ENCODE results near the gene GPR171.
"Not testable (repeated sequence)": the region's sequence is repeated elsewhere in the genome, so short reads cannot be mapped to it uniquely, and the experiment has no call there.

GPR171 gene, protein sequence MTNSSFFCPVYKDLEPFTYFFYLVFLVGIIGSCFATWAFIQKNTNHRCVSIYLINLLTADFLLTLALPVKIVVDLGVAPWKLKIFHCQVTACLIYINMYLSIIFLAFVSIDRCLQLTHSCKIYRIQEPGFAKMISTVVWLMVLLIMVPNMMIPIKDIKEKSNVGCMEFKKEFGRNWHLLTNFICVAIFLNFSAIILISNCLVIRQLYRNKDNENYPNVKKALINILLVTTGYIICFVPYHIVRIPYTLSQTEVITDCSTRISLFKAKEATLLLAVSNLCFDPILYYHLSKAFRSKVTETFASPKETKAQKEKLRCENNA

DNA sequence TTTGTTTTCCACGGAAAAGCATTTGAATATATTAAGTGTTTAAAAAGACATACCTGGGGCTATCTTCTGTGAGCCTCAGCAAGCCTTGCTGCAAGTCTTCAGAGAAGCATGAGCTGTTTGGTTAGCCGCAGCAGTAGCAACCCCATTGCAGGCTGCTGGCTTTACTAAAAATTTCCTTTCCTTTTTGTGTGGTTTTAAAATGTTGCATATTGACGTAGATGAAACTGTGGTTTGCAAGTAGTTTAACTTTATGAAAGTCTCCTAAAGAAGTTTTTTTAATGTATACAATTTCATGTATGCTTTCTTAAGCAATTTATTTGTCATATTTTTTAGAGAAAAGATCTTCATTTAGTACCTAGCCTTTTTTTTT, at the start of gene GPR171:
TSS of gene GPR171 (minus strand) at position 166 of the 370 bp plus-strand sequence. CDS start 3,830 bp downstream, outside the sequence.
- DNase-seq, result peak in 3 of 4 experiments; percentile 5 to 20 (median 8)

DNA sequence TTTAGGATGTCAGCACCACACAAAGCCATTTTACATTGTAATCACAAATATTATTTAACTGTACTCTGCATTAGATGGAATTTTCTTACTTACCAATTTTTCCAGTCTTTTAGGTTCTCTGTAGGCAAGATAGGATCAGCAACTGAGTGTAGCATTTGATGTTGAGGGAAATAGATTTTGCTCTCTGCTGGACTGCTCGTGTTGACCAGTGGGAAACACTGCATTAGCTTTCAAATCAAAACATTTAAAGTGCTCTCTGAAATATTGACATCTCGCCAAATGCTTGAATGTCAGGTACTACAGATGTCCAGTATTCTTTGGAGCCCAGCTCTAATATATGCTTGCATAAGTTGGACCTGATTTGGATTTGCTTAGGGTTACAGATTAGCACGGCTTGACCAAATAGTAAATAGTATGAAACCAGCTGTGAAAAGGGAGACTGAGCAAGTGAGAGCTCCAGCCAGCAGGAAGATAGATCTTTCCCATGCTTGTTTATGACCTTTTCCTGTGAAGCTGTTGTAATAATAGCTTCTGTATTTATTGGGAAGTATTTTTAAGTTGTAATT, 45.8 kb upstream of the GPR171 start:
- DNase-seq, result no peak

DNA sequence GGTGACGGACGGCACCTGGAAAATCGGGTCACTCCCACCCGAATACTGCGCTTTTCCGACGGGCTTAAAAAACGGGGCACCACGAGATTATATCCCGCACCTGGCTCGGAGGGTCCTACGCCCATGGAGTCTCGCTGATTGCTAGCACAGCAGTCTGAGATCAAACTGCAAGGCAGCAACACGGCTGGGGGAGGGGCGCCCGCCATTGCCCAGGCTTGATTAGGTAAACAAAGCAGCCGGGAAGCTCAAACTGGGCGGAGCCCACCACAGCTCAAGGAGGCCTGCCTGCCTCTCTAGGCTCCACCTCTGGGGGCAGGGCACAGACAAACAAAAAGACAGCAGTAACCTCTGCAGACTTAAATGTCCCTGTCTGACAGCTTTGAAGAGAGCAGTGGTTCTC, 39.0 kb upstream of the GPR171 start:
- DNase-seq, result not testable (repeated sequence)

DNA sequence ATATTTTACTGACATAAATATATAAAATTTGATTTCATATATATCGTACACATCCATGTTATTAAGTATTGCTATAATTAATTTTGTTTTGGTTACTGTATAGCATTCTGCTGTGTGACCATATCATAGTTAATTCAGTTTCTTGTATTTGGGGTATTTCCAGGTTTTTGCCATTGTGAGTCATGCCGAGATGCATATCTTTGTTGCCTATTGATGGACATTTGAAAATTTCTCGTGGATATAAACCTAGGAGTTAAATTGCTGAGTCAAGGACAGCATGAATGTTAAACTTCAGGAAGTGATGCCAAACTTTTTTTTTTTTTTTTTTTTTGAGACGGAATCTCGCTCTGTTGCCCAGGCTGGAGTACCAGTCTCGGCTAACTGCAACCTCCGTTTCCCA, 33.7 kb upstream of the GPR171 start:
- DNase-seq, result no peak

DNA sequence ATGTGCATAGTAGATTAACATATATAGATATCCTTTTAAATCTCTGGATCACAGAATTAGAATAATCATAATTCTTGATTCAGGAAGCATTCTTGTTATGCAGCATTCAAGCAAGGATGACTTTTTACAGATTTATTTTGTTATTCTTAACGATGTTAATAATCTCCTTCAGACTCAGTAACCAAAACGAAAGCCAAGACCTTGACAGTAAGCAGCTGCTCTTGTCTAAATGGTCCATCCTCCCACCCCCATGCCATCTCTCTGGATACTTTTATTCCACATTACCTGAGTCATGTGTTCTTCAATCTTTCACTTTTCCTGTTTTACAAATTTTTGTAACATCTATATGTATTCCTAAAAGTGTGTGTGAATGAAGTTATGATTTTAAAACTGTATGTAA, 33.3 kb upstream of the GPR171 start:
- DNase-seq, result no peak

GRCh38 chr3:151234825-151235224, 31.8 kb upstream of the GPR171 start:
- DNase-seq, result no peak

- no peak for DNase-seq
Measured at GRCh38 chr3:151232991-151233390, 30.0 kb upstream of the GPR171 start.

DNA sequence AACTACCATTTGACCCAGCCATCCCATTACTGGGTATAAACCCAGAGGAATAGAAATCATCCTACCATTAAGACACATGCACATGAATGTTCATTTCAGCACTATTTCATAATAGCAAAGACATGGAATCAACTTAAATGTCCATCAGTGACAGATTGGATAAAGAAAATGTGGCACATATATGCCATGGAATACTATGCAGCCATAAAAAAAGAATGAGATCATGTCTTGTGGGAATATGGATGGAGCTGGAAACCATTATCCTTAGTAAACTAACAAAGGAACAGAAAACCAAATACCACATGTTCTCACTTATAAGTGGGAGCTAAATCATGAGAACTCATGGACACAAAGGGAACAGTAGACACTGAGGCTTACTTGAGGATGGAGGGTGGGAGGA, 29.4 kb upstream of the GPR171 start:
- DNase-seq, result not testable (repeated sequence)

- DNase-seq, result no peak
Measured at GRCh38 chr3:151230646-151231045, 27.6 kb upstream of the GPR171 start.

DNA sequence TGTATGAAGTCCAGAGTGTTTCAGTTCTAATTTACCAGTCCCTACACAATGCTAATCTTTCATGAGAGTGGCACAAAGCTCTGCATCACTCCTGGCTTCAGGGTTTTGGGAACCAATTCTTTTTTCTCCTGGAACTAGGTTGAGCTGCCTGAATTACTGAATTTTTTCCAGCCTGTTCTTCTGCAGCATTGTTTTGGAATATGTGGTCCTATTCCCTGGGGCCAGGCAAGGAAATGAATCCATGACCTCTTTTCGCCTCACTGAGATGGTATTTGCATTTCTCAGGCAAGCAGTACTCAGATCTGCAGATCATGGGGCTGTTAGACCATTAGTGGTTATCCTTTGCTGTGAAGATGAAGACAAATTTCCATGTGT, 25.6 kb upstream of the GPR171 start:
- DNase-seq, result no peak

DNA sequence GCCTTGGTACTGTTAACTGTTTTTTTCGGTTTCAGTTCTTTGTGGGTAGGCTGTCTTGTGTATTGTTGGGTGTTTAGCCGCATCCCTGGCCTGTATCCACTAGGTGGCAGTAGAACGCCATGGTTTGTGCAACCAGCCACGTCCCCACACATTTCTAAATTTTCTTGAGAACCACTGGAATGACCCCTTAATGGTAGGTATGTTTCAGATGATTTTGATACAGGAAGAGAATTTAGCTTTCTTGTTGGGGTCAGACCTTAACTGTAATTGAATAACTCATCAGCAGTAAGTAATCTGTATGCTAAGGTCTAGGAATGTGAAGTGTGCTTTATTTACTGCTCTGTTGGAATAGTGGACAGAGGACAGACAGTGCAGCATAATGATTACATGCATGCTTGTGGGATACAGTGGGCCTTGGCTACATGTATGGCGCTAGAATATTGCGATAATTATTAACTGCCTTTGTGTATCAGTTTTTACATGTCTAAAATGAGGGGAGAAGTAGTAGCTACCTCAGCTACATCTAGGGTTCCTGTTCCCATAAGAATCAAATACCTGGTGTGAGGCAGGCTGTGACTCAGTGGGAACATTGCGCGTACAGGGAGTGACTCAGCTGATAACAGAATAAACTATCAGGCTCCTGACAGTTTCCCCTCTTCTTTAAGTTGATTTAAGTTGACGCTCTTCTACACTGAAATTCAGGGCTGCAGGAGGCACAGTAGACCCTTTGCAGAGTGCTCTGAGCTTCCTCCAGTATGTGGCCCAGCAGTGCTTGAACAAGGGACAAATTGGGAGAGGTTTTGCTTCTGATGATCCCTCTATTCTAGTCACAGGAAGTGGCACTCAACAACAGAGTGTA, 25.0 kb upstream of the GPR171 start:
- peak; percentile 43 to 53 (median 48) for DNase-seq

GRCh38 chr3:151227266-151227806, 24.3 kb upstream of the GPR171 start:
- DNase-seq, result no peak

DNA sequence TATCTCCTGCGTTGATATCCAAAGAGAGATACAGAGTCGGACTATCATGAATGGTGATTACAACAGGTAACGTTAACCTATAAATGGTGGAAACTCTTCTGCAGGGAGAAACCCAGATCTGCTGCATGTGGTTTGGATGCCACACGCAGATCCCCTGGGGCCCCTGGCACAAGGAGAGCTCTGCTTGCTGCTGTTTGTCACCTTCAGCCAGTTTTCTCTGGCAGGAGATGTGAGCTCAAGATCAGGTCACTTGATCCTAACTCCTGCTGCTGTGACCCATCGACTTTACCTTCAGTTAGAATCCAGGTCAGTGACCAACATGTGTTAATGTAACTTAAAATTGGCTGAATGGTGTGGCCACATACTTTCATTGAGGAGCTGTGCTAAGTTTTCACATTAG, 23.8 kb upstream of the GPR171 start:
- no peak for DNase-seq

DNA sequence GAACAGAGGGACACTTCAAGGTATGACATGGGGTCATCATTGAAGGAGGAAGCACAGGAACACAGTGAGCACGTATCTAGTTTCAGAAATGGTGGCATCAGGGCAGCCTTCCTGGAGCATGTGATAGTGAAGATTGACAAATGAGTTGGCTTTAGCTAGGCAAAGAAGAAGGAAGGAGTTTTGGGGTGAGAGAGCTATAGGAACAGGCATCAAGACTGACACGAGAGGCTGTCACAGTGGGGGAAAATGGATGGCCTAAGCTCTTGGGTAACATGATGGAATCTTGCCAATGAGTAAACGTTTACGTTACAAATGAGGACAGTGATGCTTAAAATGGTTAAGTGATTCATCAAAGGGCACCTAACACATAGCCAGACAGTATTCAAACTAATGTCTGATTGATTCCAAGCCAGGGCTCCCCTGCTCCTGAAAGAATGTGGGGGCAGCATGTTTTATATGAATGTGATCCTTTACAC, 23.1 kb upstream of the GPR171 start:
- DNase-seq, result no peak

GRCh38 chr3:151225040-151225975, 22.3 kb upstream of the GPR171 start:
- no peak for DNase-seq

DNA sequence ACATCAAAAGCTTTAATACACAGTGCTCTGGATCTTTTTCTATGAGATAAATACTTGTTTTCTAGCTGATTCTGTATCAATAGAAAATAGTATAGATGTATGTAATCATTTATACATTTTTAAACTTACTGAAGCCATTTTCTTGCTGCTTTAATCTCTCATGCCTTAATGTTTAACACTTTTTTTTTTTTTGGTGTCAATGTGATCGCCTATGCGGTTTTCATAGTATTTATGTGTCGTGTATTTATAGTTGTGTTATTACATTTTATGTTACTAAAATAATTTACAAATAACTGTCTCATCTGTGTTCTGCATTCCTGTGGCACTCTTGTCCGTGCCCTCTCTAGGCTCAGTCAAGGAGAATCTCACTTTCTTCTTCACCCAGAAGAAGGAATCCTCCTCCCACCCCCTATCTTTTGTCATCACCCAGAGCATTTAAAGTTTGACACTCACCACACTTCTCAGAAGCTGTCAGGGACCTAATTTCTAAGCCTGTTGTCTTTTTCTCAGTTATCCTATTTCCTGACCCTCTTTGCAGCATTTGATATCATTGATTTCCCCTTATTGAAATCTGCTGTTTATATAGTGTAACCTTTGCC, 21.4 kb upstream of the GPR171 start:
- no peak for DNase-seq

GRCh38 chr3:151219056-151219455, 16.0 kb upstream of the GPR171 start:
- no peak for DNase-seq

DNA sequence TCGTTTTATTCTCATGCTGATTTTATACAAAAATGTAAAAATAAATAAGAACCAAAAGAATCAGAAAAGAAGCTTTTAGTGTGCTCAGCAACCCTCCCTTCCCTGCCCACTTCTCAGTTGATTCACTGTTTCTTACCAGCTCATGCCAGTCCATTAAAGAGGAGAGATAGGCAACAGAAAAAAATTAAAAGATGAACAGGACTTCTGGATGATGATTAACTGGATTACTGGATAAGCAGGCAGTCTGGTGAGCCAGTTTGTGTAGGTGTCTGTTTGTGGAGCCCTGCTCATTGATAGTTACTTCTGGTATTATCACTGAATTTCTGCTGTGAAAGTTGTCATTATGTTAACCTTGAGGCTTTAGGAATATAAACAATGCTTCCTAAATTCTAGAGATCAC, 15.1 kb upstream of the GPR171 start:
- no peak for DNase-seq

DNA sequence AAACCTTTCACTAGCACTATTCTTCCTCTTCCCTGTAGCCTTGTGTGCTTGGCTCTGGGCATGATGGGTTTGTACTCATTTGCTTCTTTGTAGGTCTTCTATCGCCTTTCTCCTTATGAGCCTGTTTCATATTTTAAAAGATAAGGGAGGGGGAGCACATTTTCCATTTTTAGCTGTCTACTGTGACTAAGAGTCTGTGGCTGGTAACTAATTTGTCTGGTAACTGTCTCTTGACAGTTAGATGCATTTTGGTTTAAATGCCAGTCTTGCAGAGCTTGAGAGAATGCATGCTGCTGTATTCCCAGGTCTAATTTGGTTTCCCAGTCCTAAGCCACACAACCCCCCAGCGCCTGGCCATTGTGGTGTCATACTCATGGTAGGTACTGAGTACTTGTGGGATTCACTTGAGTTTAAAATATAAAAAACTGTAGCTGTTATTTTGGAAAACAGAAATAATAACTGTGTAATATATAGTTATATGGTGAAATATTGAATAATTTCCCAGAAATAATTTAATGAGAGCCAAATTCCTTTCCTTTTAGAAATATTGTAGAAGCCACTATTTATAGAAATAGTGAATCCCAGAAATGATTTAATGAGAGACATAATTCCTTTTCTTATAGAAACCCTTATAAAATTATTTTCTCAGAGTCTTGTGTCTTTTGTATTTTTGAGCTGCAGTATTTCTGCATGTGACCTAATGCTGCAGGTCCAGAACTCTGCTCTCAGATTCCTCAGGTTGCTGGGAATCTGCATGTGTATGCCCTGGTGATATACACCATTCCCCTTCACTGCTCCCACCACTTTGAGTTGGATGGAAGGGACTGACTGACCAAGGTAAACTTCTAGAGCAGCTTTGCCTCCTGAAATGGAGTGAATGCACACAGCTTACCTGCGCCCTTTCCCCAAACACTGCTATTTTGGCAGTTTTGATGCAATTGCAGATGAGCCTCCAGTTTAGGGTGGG, 13.9 kb upstream of the GPR171 start:
- no peak for DNase-seq

GRCh38 chr3:151214459-151214858, 11.4 kb upstream of the GPR171 start:
- no peak for DNase-seq

- DNase-seq, result no peak
Measured at GRCh38 chr3:151213881-151214280, 10.9 kb upstream of the GPR171 start.
